H9 (cell line): ENCODE data around the gene HOXB6. TPM values are rescaled to one million over a fixed set of nuclear protein-coding genes. Genes with fewer than 3 reads are reported as not detected.

ENCODE experiments used
- DNase-seq: peaks from one replicate; pipeline ENCODE4 v3.0.0-alpha.2; 2017
- H2AFZ ChIP-seq: one replicate; pipeline ENCODE4 v1.6.1; 2013; ENCODE audit warnings: mild to moderate bottlenecking, low read length, control low read depth, moderate library complexity
- H2AK5ac ChIP-seq: 2 replicates; pipeline ENCODE4 v1.6.1; 2013; ENCODE audit warnings: low read length, control low read depth, mixed read lengths; ENCODE audit not compliant: insufficient read length
- H2BK120ac ChIP-seq: one replicate; pipeline ENCODE4 v1.6.1; 2013; ENCODE audit warnings: low read depth, mild to moderate bottlenecking, low read length, control low read depth, inconsistent platforms; ENCODE audit not compliant: poor library complexity, severe bottlenecking
- H2BK12ac ChIP-seq: 2 replicates; pipeline ENCODE4 v1.6.1; 2013; ENCODE audit warnings: low read length, control low read depth, mixed read lengths, low read depth; ENCODE audit not compliant: insufficient read length
- H2BK15ac ChIP-seq: 2 replicates; pipeline ENCODE4 v1.6.1; 2013; ENCODE audit warnings: low read depth, low read length, control low read depth
- H2BK20ac ChIP-seq: one replicate; pipeline ENCODE4 v1.6.1; 2013; ENCODE audit warnings: low read depth, mild to moderate bottlenecking, low read length, control low read depth, inconsistent platforms; ENCODE audit not compliant: poor library complexity, severe bottlenecking
- H2BK5ac ChIP-seq: 2 replicates; pipeline ENCODE4 v1.6.1; 2013; ENCODE audit warnings: low read length, control low read depth, mixed read lengths; ENCODE audit not compliant: insufficient read length
- H3K14ac ChIP-seq: 2 replicates; pipeline ENCODE4 v1.6.1; 2013; ENCODE audit warnings: low read length, control low read depth; ENCODE audit not compliant: insufficient read depth
- H3K18ac ChIP-seq: 2 replicates; pipeline ENCODE4 v1.6.1; 2013; ENCODE audit warnings: low read depth, mild to moderate bottlenecking, mixed read lengths, low read length, control low read depth; ENCODE audit not compliant: insufficient read length
- H3K23ac ChIP-seq: 2 replicates; pipeline ENCODE4 v1.6.1; 2013; ENCODE audit warnings: low read length, control low read depth, mixed read lengths, low read depth; ENCODE audit not compliant: insufficient read length
- H3K23me2 ChIP-seq: 2 replicates; pipeline ENCODE4 v1.6.1; 2013; ENCODE audit warnings: low read depth, mild to moderate bottlenecking, mixed read lengths, low read length, control low read depth; ENCODE audit not compliant: insufficient read length, poor library complexity, severe bottlenecking
- H3K27ac ChIP-seq: 2 replicates; pipeline ENCODE4 v1.5.1; 2013; ENCODE audit warnings: low read length, control low read depth, mixed read lengths, low read depth; ENCODE audit not compliant: insufficient read length
- H3K27me3 ChIP-seq: 2 replicates; pipeline ENCODE4 v1.6.1; 2013; ENCODE audit warnings: low read length, control low read depth, inconsistent platforms; ENCODE audit not compliant: insufficient read depth
- H3K4ac ChIP-seq: 2 replicates; pipeline ENCODE4 v1.6.1; 2013; ENCODE audit warnings: low read depth, mild to moderate bottlenecking, control low read depth, inconsistent platforms, low read length, moderate library complexity
- H3K4me1 ChIP-seq: 2 replicates; pipeline ENCODE4 v1.6.1; 2013; ENCODE audit warnings: low read length, control low read depth, inconsistent platforms; ENCODE audit not compliant: insufficient read depth
- H3K4me2 ChIP-seq: 2 replicates; pipeline ENCODE4 v1.6.1; 2013; ENCODE audit warnings: low read length, control low read depth, mixed read lengths; ENCODE audit not compliant: insufficient read length, insufficient read depth
- H3K56ac ChIP-seq: 2 replicates; pipeline ENCODE4 v1.6.1; 2013; ENCODE audit warnings: low read depth, mild to moderate bottlenecking, mixed read lengths, low read length, control low read depth; ENCODE audit not compliant: insufficient read length
- H3K79me1 ChIP-seq: 2 replicates; pipeline ENCODE4 v1.6.1; 2013; ENCODE audit warnings: low read depth, mild to moderate bottlenecking, moderate library complexity, low read length, control low read depth, inconsistent platforms; ENCODE audit not compliant: insufficient read depth, poor library complexity, severe bottlenecking
- H3K79me2 ChIP-seq: 2 replicates; pipeline ENCODE4 v1.6.1; 2013; ENCODE audit warnings: low read length, control low read depth, inconsistent platforms; ENCODE audit not compliant: insufficient read depth
- H3K9ac ChIP-seq: 2 replicates; pipeline ENCODE4 v1.6.1; 2013; ENCODE audit warnings: low read length, control low read depth, mixed read lengths; ENCODE audit not compliant: insufficient read length; ENCODE audit errors: extremely low read depth
- H3K9me3 ChIP-seq: one replicate; pipeline ENCODE4 v1.6.1; 2013; ENCODE audit warnings: low read depth, low read length, inconsistent platforms; ENCODE audit not compliant: control insufficient read depth
- H3T11ph ChIP-seq: one replicate; pipeline ENCODE4 v1.6.1; 2013; ENCODE audit warnings: mild to moderate bottlenecking, low read length, control low read depth, inconsistent platforms
- H4K20me1 ChIP-seq: one replicate; pipeline ENCODE4 v1.6.1; 2013; ENCODE audit not compliant: control insufficient read depth, insufficient read length, insufficient read depth
- H4K5ac ChIP-seq: 2 replicates; pipeline ENCODE4 v1.6.1; 2013; ENCODE audit warnings: low read depth, mild to moderate bottlenecking, mixed read lengths, low read length, control low read depth; ENCODE audit not compliant: insufficient read length
- H4K8ac ChIP-seq: replicated peaks from 2 replicates; pipeline ENCODE4 v1.6.1; 2013; ENCODE audit warnings: low read length, control low read depth, mixed read lengths, low read depth; ENCODE audit not compliant: insufficient read length
- H4K91ac ChIP-seq: 2 replicates; pipeline ENCODE4 v1.6.1; 2013; ENCODE audit warnings: low read depth, mild to moderate bottlenecking, moderate library complexity, mixed read lengths, low read length, control low read depth; ENCODE audit not compliant: insufficient read length
- H3K27ac Mint-ChIP-seq, 3 experiments: 2 replicates in 2 of 3; 3 replicates in 1 of 3; pipeline ENCODE4 v1.8.0; 2020 to 2021; ENCODE audit warnings: mixed read lengths in 3 of 3, mild to moderate bottlenecking in 1 of 3, moderate library complexity in 1 of 3
- H3K27me3 Mint-ChIP-seq: 2 replicates; pipeline ENCODE4 v1.8.0; 2021; ENCODE audit warnings: low read depth, mild to moderate bottlenecking, moderate library complexity, mixed read lengths
- H3K36me3 Mint-ChIP-seq, 3 experiments: 2 replicates in 2 of 3; 3 replicates in 1 of 3; pipeline ENCODE4 v1.8.0; 2020 to 2021; ENCODE audit warnings: low read depth in 3 of 3, mixed read lengths in 3 of 3; ENCODE audit not compliant: insufficient read depth in 1 of 3
- H3K4me1 Mint-ChIP-seq, 2 experiments: 2 replicates each; pipeline ENCODE4 v1.8.0; 2020; ENCODE audit warnings: mixed read lengths in 2 of 2
- H3K4me3 Mint-ChIP-seq, 2 experiments: 2 replicates in 1 of 2; 3 replicates in 1 of 2; pipeline ENCODE4 v1.8.0; 2020 to 2021; ENCODE audit warnings: mild to moderate bottlenecking in 2 of 2, mixed read lengths in 2 of 2, moderate library complexity in 1 of 2
- H3K9me3 Mint-ChIP-seq, 2 experiments: 2 replicates in 1 of 2; 3 replicates in 1 of 2; pipeline ENCODE4 v1.8.0; 2020; ENCODE audit warnings: mild to moderate bottlenecking in 2 of 2, mixed read lengths in 2 of 2, moderate library complexity in 1 of 2
- WGBS: extraction: QIAGEN DNeasy Blood & Tissue Kit; methylation state at CpG from one replicate; pipeline ENCODE4 v1.1.7; 2013; ENCODE audit warnings: missing lambda C conversion rate, low lambda C conversion rate, mixed read lengths; ENCODE audit not compliant: insufficient read length; ENCODE audit errors: extremely low coverage; 5-methylcytosine and 5-hydroxymethylcytosine counted together
- total RNA-seq: library from RNA; stranded (reverse); gene quantifications from 2 replicates; pipeline ENCODE4 v1.2.1, GENCODE V29; 2021
- TF ChIP-seq, protein P1 (sequence below): fragments of 200-600 bp; sonication (generic); conservative IDR thresholded peaks from 3 replicates; pipeline ENCODE4 v1.8.0; 2021; ENCODE audit warnings: antibody characterized with exemption, mild to moderate bottlenecking

Gene HOXB6
- total RNA-seq, 1 experiment from 2014 or later: not detected

DNA sequence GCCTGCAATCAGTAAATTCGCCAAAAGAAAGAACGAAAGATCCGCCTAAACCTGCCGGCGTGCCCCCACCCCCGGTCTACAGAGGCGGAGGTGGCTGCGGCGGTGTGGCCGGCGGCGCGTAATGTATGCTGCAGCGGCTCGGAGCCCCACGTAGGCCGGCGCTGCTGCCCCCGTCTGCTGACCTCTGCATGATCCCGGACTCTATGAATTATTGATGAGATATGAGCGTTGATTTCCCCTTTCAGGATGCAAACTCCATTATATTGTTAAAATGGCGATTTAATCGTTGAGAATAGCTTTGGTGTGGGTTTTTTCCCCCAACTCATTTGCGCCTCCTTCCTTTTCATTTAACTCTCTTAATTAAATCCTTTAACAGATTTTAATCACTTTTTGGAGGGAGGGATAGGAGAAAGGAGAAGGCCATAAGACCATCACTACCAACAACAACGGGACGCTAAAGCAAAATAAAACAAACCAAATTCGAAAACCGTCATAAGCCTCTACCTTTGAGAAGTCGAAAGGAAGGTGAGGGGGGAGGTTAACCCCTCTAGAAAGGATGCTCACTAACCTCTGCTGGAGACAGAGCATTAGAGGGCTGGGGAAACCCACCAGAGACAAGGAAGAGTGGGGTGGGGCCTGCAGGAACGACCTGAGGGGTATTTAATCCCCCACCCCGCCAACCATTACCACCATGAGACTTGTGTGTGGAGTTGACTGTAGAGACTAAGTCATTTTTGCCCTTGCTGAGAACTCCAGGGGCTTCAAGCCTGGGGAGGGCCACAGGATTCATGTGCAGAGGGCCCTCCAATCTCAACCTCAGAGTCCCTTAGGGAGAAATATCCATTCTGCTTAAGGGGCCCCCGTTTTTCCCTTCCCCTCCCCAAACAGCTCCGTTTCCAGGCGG is 18.2 kb downstream of the HOXB6 start:
- Histone ChIP-seq H3K4ac (no peak overlapping the region), H3K4me1 (no peaks in the 10 kb centered on the region), H3K79me2 (no peaks in the 10 kb centered on the region), H3K79me1 (no peaks in the 10 kb centered on the region), H2AK5ac (no peak overlapping the region), H4K20me1 (no peaks in the 10 kb centered on the region), H3K9ac (no peak overlapping the region), H3K23me2 (peaks cover 3% of the 10 kb centered on the region), H3K9me3 (no peaks in the 10 kb centered on the region), H3K27ac (no peak overlapping the region), H3K4me2 (no peak overlapping the region), H3T11ph (no peak overlapping the region), H4K91ac (no peak overlapping the region), H3K56ac (no peak overlapping the region), H2AFZ (no peak overlapping the region), H3K14ac (no peak overlapping the region), H3K23ac (no peak overlapping the region), H2BK120ac (no peak overlapping the region), H2BK12ac (no peak overlapping the region), H3K18ac (no peak overlapping the region), H2BK20ac (no peak overlapping the region), H2BK15ac (no peak overlapping the region), H4K8ac (no peak overlapping the region), H4K5ac (no peak overlapping the region), H3K27me3 (peaks cover 100% of the 10 kb centered on the region), H2BK5ac (no peak overlapping the region)
- Mint-ChIP-seq H3K27ac (no peak overlapping the region; a peak in 1 of 7 replicates), H3K4me1 (peaks cover 13 to 27% of the 10 kb centered on the region in 2 experiments), H3K4me3 (no peak overlapping the region; a peak in 2 of 5 replicates), H3K27me3 (peaks cover 100% of the 10 kb centered on the region), H3K9me3 (peaks cover 7 to 14% of the 10 kb centered on the region in 2 experiments; a peak in 3 of 5 replicates), H3K36me3 (no peaks in the 10 kb centered on the region; a peak in 2 of 7 replicates)
- WGBS: no CpG with 5 or more reads among the region's 34 CpGs
- TF ChIP-seq, protein P1, sequence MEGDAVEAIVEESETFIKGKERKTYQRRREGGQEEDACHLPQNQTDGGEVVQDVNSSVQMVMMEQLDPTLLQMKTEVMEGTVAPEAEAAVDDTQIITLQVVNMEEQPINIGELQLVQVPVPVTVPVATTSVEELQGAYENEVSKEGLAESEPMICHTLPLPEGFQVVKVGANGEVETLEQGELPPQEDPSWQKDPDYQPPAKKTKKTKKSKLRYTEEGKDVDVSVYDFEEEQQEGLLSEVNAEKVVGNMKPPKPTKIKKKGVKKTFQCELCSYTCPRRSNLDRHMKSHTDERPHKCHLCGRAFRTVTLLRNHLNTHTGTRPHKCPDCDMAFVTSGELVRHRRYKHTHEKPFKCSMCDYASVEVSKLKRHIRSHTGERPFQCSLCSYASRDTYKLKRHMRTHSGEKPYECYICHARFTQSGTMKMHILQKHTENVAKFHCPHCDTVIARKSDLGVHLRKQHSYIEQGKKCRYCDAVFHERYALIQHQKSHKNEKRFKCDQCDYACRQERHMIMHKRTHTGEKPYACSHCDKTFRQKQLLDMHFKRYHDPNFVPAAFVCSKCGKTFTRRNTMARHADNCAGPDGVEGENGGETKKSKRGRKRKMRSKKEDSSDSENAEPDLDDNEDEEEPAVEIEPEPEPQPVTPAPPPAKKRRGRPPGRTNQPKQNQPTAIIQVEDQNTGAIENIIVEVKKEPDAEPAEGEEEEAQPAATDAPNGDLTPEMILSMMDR: no peak
- no peak for DNase-seq
